DOHH2 (cell line): ENCODE results near the gene COPE.

Source experiments
- EZH2phosphoT487 ChIP-seq: fragments of 200-600 bp; sonication (generic); IDR thresholded peaks from 2 replicates; pipeline ENCODE4 v1.6.1; 2017; ENCODE audit warnings: borderline replicate concordance, mild to moderate bottlenecking, antibody characterized with exemption, low read length, moderate library complexity, mixed read lengths
- TF ChIP-seq, protein P1 (sequence below): fragments of 200-600 bp; sonication (generic); IDR thresholded peaks from one replicate; pipeline ENCODE4 v1.5.1; 2014; ENCODE audit warnings: antibody characterized with exemption, mild to moderate bottlenecking, low read depth, low read length; ENCODE audit not compliant: poor library complexity, severe bottlenecking

DNA sequence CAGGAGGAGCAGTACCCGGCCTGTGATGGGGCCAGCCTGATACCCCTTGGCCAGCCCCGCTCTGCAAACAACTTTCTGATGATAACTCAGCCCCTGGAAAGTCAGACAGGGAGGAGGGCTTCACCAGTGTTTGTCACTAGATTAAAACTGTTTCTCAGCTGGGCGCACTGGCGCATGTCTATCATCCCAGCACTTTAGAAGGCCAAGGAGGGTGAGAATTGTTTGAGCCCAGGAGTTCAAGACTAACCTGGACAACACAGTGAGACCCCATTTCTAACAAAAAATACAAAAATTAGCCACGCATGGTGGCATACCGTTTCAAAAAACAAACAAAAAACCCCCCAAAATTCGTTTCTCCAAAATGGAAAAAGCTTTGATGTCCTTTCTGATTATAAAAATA, 17.7 kb downstream of the COPE start:
- TF ChIP-seq, protein P1, sequence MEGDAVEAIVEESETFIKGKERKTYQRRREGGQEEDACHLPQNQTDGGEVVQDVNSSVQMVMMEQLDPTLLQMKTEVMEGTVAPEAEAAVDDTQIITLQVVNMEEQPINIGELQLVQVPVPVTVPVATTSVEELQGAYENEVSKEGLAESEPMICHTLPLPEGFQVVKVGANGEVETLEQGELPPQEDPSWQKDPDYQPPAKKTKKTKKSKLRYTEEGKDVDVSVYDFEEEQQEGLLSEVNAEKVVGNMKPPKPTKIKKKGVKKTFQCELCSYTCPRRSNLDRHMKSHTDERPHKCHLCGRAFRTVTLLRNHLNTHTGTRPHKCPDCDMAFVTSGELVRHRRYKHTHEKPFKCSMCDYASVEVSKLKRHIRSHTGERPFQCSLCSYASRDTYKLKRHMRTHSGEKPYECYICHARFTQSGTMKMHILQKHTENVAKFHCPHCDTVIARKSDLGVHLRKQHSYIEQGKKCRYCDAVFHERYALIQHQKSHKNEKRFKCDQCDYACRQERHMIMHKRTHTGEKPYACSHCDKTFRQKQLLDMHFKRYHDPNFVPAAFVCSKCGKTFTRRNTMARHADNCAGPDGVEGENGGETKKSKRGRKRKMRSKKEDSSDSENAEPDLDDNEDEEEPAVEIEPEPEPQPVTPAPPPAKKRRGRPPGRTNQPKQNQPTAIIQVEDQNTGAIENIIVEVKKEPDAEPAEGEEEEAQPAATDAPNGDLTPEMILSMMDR, result no peak
- no peak for TF ChIP-seq EZH2phosphoT487
